ENCODE data around the gene CSF1R. TPM values are rescaled to one million over a fixed set of nuclear protein-coding genes. Genes with fewer than 3 reads are reported as not detected.

Gene CSF1R
- total and polyA plus RNA-seq, 2 of the 8 experiments (the other 6 are each of a cell fraction or from before 2014, with no cell fraction given) = 0.12 TPM; not detected in 1

DNA sequence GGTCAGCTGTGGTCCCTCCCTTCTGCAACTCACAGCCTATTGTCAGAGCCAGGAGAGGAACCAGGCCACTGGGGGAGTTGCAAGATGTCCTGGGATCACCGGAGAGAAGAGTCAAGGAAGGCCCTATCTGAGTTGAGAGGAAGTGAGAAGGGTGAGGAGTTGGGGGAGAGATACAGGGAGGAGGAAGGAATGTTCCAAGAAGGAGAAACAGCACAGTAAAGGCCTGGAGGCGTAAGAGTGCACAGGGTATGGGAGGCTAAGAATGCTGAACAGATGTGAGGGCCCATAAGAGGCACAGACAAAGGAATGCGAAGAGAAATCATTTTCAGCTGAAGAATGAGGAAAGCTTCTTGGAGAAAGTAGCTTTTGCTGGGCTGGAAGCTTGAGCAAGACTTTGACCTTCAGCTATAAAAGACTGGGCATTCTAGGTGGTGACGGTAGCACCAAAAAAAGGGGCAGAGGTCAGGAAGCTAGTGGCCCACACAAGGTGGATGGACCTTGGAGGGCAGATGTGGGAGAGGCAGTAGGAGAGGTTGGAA lies 21.6 kb upstream of the CSF1R start:
- no peaks in the 10 kb centered on the region for H3K23me2 ChIP-seq (ENCODE audit: low read depth, low read length)
- H3K79me2 ChIP-seq (ENCODE audit: control insufficient read depth in 1 of 2, insufficient read depth in 2 of 2, low read length in 2 of 2) = no peaks in the 10 kb centered on the region
- H3K27me3 ChIP-seq (replicated peaks in 1 of 4; ENCODE audit: control insufficient read depth in 3 of 4, extremely low read depth in 1 of 4, insufficient read depth in 3 of 4, low read length in 3 of 4) = no peaks in the 10 kb centered on the region
- POLR2A ChIA-PET (ENCODE audit: partially characterized antibody) = no interaction called here
- H3K9ac ChIP-seq (replicated peaks in 1 of 4; ENCODE audit: extremely low read depth in 1 of 4, low read depth in 3 of 4, low read length in 3 of 4) = no peak overlapping the region
- H3K4me2 ChIP-seq (ENCODE audit: insufficient read depth in 1 of 2, low read depth in 2 of 2, low read length in 2 of 2) = no peak overlapping the region
- no peak overlapping the region for H3K4me3 ChIP-seq (ENCODE audit: extremely low read depth in 1 of 4, insufficient read depth in 2 of 4, low read depth in 3 of 4, low read length in 4 of 4)
- no peak overlapping the region for H4K8ac ChIP-seq (ENCODE audit: extremely low read depth, insufficient read depth, low read length)
- no peak overlapping the region for H2AFZ ChIP-seq (ENCODE audit: low read length)
- no peak for FAIRE-seq
- H3K14ac ChIP-seq (ENCODE audit: insufficient read length) = no peak overlapping the region
- no peak overlapping the region for H2BK15ac ChIP-seq (ENCODE audit: low read length)
- H3K18ac ChIP-seq (ENCODE audit: extremely low read depth, low read length) = no peak overlapping the region
- no peaks in the 10 kb centered on the region for H3K9me3 ChIP-seq (ENCODE audit: insufficient read depth in 2 of 2, low read depth in 1 of 2, low read length in 1 of 2)
- no peak overlapping the region for H2AK5ac ChIP-seq (ENCODE audit: low read depth, low read length)
- no peak overlapping the region for H2BK120ac ChIP-seq (replicated peaks; ENCODE audit: low read depth, low read length)
- H3K79me1 ChIP-seq (ENCODE audit: low read depth, low read length) = no peaks in the 10 kb centered on the region; the same call in 1 of the 2 replicates
- CTCF ChIA-PET (ENCODE audit: partially characterized antibody) = interaction anchor here (0.5 to 4.6 kb wide), 12 partner anchors 8 to 142 kb away, joined by 3 to 28 read pairs (median 4); partner anchors contain the start of gene CSF1R
- H3K27ac ChIP-seq (ENCODE audit: low read depth, low read length) = no peak overlapping the region
- H3K36me3 ChIP-seq (ENCODE audit: control insufficient read depth in 2 of 4, insufficient read depth in 4 of 4, low read length in 3 of 4) = no peaks in the 10 kb centered on the region
- no peaks in the 10 kb centered on the region for H4K20me1 ChIP-seq (replicated peaks in 1 of 2; ENCODE audit: control insufficient read depth in 1 of 2, insufficient read depth in 2 of 2, low read length in 2 of 2)
- no peak for DNase-seq (ENCODE audit: low read depth in 1 of 2, low spot score in 2 of 2)
- H3K4ac ChIP-seq (replicated peaks; ENCODE audit: insufficient read length, low read depth, low read length) = no peak overlapping the region
- H4K5ac ChIP-seq (ENCODE audit: insufficient read length, low read depth, low read length) = no peak overlapping the region
- peaks cover 0 to 6% (median 1%) of the 10 kb centered on the region in 4 experiments; a peak in 1 of 7 replicates for H3K4me1 ChIP-seq (replicated peaks in 1 of 4; ENCODE audit: control insufficient read depth in 3 of 4, insufficient read depth in 4 of 4, low read length in 3 of 4)
- H2BK20ac ChIP-seq (ENCODE audit: low read length) = no peak overlapping the region
- no peak overlapping the region for H2BK12ac ChIP-seq (ENCODE audit: low read depth, low read length)
- H2BK5ac ChIP-seq (ENCODE audit: low read depth, low read length) = no peak overlapping the region
- 92% methylated on average over 4 of the region's 4 CpGs; no CpG with 5 or more reads in 1 of the 2 experiments for WGBS, 2 experiments (ENCODE audit: extremely low coverage in 1 of 2, insufficient coverage in 1 of 2, insufficient read length in 1 of 2, insufficient replicate concordance in 2 of 2, low coverage in 1 of 2, low lambda C conversion rate in 2 of 2, missing lambda C conversion rate in 1 of 2)
- H3K23ac ChIP-seq (ENCODE audit: insufficient read length) = no peak overlapping the region
- no peak overlapping the region for H3K56ac ChIP-seq (replicated peaks; ENCODE audit: insufficient read length, low read depth, low read length)
- H4K91ac ChIP-seq (replicated peaks; ENCODE audit: insufficient read length, low read length) = no peak overlapping the region
- TF ChIP-seq GABPA (IDR thresholded peaks at IDR 0.05; ENCODE audit: borderline replicate concordance, insufficient read depth, low read length) = no peak
- no peak for TF ChIP-seq SIX5 (IDR thresholded peaks at IDR 0.05; ENCODE audit: low read depth, low read length)
- TF ChIP-seq SIRT6 (IDR thresholded peaks at IDR 0.05; ENCODE audit: low read length) = no peak
- no peak for TF ChIP-seq GTF2F1 (IDR thresholded peaks at IDR 0.05; ENCODE audit: borderline replicate concordance, low read depth, low read length)
- TF ChIP-seq, protein P1, sequence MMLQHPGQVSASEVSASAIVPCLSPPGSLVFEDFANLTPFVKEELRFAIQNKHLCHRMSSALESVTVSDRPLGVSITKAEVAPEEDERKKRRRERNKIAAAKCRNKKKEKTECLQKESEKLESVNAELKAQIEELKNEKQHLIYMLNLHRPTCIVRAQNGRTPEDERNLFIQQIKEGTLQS (IDR thresholded peaks at IDR 0.05; ENCODE audit: insufficient read depth, low read depth, low read length) = no peak
- TF ChIP-seq KDM1A (IDR thresholded peaks at IDR 0.05; ENCODE audit: borderline replicate concordance, low read length) = no peak
- TF ChIP-seq HDAC2 (IDR thresholded peaks at IDR 0.05; ENCODE audit: borderline replicate concordance in 1 of 2, low read depth in 2 of 2, low read length in 2 of 2) = no peak
- no peak for TF ChIP-seq TAF1 (IDR thresholded peaks at IDR 0.05; ENCODE audit: low read depth, low read length)
- no peak for TF ChIP-seq BACH1 (IDR thresholded peaks at IDR 0.05; ENCODE audit: low read length)
- no peak for TF ChIP-seq SP2 (IDR thresholded peaks at IDR 0.05; ENCODE audit: low read length)
- TF ChIP-seq TAF7 (optimal IDR thresholded peaks at IDR 0.05; ENCODE audit: borderline replicate concordance, low read depth, low read length) = no peak
- no peak for TF ChIP-seq RXRA (IDR thresholded peaks at IDR 0.05; ENCODE audit: insufficient read depth, low read depth, low read length)
- no peak for TF ChIP-seq BCL11A (IDR thresholded peaks at IDR 0.05; ENCODE audit: low read depth in 2 of 2, low read length in 2 of 2)
- no peak for TF ChIP-seq CBX5 (IDR thresholded peaks at IDR 0.05; ENCODE audit: low read depth, low read length)
